Endothelial cell of umbilical vein (primary cell): ENCODE measurements around the gene PTPN5.
"Not testable (repeated sequence)": the region's sequence is repeated elsewhere in the genome, so short reads cannot be mapped to it uniquely, and the experiment has no call there.

Experiments used
- JUN ChIP-seq: IDR thresholded peaks from 2 replicates; pipeline ENCODE4 v1.6.1; 2011; ENCODE audit warnings: borderline replicate concordance, low read depth; ENCODE audit not compliant: insufficient read length, insufficient read depth
- POLR2AphosphoS5 ChIP-seq: IDR thresholded peaks from 2 replicates; pipeline ENCODE4 v1.6.1; 2012; ENCODE audit warnings: low read depth, mild to moderate bottlenecking, control low read depth, low read length, moderate library complexity; ENCODE audit not compliant: insufficient read depth
- TF ChIP-seq, protein P1 (sequence below), 2 donors: IDR thresholded peaks; 1 replicate in 1 of 2; 2 replicates in 1 of 2; pipeline ENCODE4 v1.5.1; 2011; ENCODE audit warnings: low read length in 2 of 2, mild to moderate bottlenecking in 2 of 2, moderate library complexity in 2 of 2, control low read depth in 1 of 2, inconsistent platforms in 1 of 2, low read depth in 1 of 2; ENCODE audit not compliant: insufficient read depth in 1 of 2; ENCODE audit errors: extremely low read depth in 1 of 2

DNA sequence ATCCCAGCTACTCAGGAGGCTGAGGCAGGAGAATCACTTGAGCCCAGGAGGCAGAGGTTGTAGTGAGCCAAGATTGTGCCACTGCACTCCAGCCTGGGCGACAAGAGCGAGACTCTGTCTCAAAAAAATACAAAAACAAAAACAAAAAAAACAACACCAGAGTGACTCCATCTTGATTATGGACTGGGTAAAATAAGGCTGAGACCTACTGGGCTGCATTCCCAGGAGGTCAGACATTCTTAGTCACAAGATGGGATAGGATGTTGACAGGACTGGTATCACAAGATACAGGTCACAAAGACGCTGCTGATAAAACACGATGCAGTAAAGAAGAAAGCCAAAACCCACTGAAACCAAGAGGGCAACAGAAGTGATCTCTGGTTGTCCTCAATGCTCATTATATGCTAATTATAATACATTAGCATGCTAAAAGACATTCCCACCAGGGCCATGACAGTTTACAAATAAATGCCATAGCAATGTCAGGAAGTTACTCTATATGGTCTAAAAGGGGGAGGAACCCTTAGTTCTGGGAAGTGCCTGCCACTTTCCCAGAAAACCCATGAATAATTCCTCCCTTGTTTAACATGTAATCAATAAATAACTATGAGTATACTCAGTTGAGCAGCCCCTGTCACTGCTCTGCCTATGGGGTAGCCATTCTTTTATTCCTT is 100.0 kb downstream of the PTPN5 start:
- TF ChIP-seq, protein P1, sequence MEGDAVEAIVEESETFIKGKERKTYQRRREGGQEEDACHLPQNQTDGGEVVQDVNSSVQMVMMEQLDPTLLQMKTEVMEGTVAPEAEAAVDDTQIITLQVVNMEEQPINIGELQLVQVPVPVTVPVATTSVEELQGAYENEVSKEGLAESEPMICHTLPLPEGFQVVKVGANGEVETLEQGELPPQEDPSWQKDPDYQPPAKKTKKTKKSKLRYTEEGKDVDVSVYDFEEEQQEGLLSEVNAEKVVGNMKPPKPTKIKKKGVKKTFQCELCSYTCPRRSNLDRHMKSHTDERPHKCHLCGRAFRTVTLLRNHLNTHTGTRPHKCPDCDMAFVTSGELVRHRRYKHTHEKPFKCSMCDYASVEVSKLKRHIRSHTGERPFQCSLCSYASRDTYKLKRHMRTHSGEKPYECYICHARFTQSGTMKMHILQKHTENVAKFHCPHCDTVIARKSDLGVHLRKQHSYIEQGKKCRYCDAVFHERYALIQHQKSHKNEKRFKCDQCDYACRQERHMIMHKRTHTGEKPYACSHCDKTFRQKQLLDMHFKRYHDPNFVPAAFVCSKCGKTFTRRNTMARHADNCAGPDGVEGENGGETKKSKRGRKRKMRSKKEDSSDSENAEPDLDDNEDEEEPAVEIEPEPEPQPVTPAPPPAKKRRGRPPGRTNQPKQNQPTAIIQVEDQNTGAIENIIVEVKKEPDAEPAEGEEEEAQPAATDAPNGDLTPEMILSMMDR (IDR thresholded peaks at IDR 0.05; ENCODE audit: extremely low read depth in 1 of 2, insufficient read depth in 1 of 2, low read depth in 1 of 2, low read length in 2 of 2) = not testable (repeated sequence)
- not testable (repeated sequence) for TF ChIP-seq JUN, POLR2AphosphoS5
